ENCODE measurements around the gene STK38L. TPM values are rescaled to one million over a fixed set of nuclear protein-coding genes. Genes with fewer than 3 reads are reported as not detected.

Gene STK38L
- total and polyA plus RNA-seq, 10 of the 15 experiments (the other 5 are each of a cell fraction or from before 2014, with no cell fraction given): 43.0 to 154 (median 115) TPM

DNA sequence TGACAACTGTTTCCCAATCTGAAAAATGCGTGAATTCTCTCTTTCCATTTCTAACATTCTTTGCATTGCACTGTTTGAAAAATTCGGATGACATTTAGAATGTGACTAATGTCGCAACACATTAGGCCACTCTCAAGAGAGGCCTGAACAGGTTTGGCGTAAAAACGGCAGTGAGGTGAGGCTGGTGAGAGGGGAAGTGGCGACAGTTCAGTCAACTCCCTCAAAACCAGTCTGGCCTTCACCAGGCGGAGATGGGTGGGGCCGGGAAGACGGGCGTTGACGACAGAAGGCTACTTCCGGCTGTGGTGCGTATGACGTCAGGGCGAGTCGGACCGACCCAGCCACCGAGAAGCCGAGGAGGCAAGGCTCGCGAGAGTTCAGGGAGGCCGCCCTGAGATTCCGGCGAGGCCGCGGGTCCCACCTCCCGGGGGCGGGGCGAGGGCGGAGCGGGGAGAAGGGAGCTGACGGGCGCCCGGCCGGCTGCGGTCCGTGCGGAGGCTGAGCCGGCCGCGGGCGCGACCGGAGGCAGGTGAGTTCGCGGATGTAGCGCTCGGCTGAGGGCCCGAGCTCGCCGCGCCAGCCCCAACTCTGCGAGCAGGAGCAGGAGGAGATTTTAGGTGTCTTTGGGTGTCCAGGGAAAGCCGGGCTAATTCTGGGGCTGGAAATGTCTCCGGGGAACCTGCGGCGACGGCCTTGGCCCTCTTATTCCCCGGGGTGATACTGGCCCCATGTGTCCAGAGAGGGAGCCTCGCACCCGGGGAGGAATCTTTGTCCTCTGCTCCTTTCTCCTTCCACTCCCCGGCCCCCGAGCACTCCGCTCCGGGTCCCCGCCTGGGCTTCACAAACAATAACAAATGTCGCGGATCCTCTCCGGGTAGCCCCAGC, at the start of gene STK38L (continued):
- peak; percentile 40 for TF ChIP-seq SMARCA5 (IDR thresholded peaks at IDR 0.05)
- peak; percentile 70 for TF ChIP-seq NKRF (conservative IDR thresholded peaks at IDR 0.05)
- peak; percentile 57 for TF ChIP-seq HDAC6 (IDR thresholded peaks at IDR 0.05; ENCODE audit: unreplicated experiment)
- peak in 1 of 2 experiments; percentile 54; a peak in 1 of 3 replicates for TF ChIP-seq EGR1 (IDR thresholded peaks at IDR 0.05; ENCODE audit: borderline replicate concordance in 1 of 2, low read depth in 2 of 2, low read length in 2 of 2)
- TF ChIP-seq, protein P1, sequence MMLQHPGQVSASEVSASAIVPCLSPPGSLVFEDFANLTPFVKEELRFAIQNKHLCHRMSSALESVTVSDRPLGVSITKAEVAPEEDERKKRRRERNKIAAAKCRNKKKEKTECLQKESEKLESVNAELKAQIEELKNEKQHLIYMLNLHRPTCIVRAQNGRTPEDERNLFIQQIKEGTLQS (IDR thresholded peaks at IDR 0.05; ENCODE audit: borderline replicate concordance, extremely low read depth, low read depth, low read length): no peak
- TF ChIP-seq STAT1 (conservative IDR thresholded peaks at IDR 0.05): no peak
- TF ChIP-seq ATF7 (IDR thresholded peaks at IDR 0.05; ENCODE audit: low read depth): peak; percentile 97
- no peak for TF ChIP-seq FOS (IDR thresholded peaks at IDR 0.05; ENCODE audit: borderline replicate concordance, extremely low read depth, insufficient read length)
- peak; percentile 59; the same call in 1 of the 2 replicates for TF ChIP-seq ZSCAN29 (IDR thresholded peaks at IDR 0.05)
- TF ChIP-seq IKZF1 (conservative IDR thresholded peaks at IDR 0.05): peak; percentile 72

Data from GM12878 (cell line).